ENCODE results near the gene MEG3.

MEG3 gene

DNA sequence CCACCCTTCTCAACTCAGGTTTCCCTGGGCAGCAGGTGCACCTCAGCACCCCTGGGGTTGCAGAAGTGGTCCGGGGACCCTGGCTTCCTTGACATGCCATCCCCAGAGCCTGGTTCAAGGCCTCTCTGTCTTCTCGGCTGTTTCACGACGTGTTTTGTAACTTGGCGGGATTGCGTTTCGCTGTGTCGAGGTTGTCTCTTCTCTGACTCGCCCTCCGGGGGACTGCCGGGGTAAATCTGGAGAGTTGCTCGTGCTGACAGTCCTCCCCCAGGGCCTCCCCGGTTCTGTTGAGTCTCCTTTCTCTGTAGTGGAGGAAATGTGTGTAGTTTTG lies 25.6 kb downstream of the MEG3 start:
- DNase-seq, result no peak

- DNase-seq, result no peak
Measured at GRCh38 chr14:100851946-100852620, 26.2 kb downstream of the MEG3 start.

DNA sequence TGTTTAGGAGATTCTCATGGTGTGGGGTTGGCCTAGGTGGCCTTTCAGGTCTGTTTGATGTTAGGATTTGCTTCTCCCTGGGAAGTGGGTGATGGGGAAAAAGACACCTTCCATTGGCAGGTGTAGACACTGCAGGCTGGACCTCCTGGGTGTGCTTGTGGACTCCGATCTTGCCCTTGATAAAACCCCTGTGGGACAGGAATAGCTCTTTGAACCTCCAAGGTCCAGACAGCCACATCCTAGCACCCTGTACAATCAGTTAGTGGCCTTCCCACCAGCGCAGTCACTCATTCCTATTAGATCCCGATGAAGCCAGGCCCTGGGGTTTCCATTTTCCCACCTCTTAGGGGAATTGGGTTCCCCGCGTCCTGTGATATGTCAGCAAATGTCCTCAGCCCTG lies 28.5 kb downstream of the MEG3 start:
- DNase-seq, result no peak

DNA sequence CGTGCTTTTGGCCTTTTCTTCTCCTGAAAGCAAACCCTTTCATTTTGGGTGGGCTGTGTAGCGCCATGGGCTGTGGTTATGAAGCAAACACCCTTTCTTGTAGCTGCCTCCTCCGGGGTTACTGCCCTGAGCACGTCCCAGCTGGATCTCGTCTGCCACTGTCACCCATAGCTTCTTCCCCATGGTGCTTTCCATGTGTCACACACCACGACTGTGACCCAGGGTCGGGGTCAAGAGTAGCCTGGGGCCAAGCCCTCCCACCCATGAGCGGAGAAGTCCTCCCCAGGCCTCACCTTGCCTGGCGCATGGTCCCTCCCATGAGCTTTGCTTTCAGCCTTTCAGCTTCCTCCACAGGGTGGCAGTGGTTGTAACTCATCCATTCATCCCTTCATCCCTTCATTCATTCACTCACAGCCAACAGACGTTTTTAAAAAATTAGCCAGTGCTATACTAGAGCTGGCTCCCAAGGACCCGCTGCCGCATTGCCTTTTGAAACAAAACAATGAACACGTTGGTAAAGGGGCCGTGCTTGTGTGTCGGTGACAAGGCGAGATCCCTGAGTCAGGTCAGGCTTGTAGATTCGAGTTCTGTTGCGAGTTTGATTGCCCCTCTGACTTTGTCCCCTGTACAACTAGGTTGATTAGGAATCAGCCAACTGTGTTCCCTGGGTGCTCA lies 29.5 kb downstream of the MEG3 start:
- DNase-seq, result no peak

GRCh38 chr14:100856056-100856950 lies 30.4 kb downstream of the MEG3 start:
- no peak for DNase-seq

- DNase-seq, result no peak
Measured at GRCh38 chr14:100857233-100857922, 31.5 kb downstream of the MEG3 start.

DNA sequence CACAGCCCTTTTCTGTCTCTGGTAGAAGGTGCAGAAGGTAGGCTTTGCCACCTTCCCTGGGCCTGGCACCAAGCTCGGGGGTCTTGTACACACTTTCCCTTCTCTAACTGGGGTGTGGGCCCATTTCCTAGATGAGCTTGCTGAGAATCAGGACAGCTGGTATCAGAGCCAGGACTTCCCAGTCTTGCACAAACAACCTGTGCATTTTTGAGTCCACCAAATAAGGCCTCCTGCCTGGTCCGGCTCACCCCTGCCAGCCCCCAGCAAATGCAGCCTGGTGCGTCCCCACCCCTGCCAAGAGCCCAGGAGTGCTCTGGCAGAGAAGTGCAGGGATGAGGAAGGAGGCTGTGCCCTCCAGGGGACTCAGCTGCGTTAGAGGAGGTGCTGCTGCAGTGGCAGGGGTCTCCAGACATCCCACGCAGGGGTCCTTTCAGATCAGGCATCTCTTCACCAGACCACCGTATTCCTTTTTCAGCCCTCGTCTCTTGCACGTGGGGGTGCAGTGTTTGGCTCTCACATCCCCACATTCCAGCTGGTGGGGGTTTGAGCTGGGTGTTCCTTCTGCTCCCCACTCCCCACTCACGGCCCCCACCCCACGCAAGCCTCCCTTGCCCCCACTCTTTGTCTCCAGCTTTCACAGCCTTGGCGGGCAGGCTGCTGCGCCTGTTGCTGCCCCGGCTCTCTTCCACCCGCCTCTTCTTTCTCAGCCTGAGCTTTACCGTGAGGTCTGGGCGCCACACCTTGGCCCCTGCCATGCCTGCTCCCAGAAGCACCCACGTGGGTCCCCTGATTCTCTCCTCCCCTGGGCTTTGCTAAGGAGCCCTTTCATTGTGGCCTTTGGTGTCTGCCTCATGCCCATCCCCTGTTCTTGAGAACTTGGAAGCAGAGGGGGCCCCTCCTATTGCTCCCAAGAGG lies 32.3 kb downstream of the MEG3 start:
- DNase-seq, result no peak

- no peak for DNase-seq
Measured at GRCh38 chr14:100858838-100859220, 32.9 kb downstream of the MEG3 start.

DNA sequence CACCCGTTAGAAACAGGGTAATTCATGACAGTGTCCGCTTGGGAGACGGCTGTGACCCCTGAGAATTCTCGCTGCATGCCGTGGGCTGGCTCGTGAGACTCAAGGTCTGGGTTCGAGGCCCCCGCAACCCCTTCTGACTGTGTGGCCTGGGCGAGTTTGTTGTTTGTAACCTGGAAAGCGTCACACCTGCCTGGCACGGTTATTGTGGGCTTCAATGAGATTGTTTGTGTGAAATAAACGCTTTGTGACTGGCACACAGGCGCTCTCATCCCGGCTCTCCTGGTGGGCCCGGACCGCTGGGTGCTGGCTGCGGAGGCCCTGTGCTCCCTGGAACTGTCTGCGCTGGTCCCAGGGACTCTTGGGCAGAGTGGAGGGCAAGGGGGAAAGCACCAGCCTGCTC lies 33.9 kb downstream of the MEG3 start:
- DNase-seq, result no peak

DNA sequence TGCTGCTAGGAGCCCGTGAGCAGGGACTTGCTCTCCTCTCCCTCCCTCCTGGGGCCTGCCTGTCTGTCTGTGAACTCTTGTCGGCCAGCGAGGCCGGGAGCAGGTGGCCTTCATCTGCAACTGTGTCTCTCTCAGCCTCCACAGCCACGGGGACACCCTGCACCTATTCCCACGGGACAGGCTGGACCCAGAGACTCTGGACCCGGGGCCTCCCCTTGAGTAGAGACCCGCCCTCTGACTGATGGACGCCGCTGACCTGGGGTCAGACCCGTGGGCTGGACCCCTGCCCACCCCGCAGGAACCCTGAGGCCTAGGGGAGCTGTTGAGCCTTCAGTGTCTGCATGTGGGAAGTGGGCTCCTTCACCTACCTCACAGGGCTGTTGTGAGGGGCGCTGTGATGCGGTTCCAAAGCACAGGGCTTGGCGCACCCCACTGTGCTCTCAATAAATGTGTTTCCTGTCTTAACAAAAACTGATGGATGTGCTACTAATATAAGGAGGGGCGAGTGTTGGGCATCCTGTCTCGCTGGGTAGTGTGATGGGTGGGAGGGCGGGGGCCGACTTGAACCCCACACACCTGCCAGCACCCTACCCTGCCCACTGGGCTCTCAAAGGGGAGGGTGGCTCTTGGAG lies 34.8 kb downstream of the MEG3 start:
- DNase-seq, result no peak

- DNase-seq, result no peak
Measured at GRCh38 chr14:100861188-100861936, 35.4 kb downstream of the MEG3 start.

DNA sequence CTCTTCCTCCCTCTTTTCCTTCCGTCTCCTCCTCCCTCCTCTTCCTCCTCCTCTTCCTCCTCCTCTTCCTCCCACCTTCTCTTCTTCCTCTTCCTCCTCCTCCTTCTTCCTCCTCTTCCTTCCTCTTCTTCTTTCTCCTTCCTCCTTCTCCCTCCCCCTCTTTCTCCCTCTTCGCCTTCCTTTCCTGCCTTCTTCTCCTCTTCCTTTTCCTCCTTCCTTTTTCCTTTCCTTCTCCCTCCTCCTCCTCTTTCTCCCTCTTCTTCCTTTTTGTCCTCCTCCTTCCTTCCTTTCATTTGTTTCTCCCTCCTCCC lies 36.0 kb downstream of the MEG3 start:
- no peak for DNase-seq

DNA sequence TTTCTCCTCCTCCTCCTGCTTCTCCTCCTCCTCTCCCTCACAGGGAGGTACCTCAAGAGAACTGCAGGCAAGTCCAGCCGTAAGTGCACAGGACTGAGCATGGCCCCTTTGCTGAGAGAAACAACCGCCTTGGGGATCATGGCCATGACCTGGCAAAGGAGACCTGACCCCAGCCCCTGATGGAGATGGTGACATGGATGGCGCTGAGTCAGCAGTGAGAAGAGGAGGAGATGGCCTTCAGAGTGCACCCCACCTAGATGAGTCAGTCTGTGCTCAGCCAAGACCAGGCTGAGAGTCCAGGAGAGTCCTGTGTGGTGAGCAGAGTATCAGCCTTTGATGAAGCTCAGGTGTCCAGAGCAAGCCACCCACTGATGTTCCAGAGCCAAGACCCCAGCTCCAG lies 36.4 kb downstream of the MEG3 start:
- DNase-seq, result no peak

GRCh38 chr14:100862793-100863192 lies 36.9 kb downstream of the MEG3 start:
- DNase-seq, result no peak

GRCh38 chr14:100864206-100864605 lies 38.3 kb downstream of the MEG3 start:
- no peak for DNase-seq

DNA sequence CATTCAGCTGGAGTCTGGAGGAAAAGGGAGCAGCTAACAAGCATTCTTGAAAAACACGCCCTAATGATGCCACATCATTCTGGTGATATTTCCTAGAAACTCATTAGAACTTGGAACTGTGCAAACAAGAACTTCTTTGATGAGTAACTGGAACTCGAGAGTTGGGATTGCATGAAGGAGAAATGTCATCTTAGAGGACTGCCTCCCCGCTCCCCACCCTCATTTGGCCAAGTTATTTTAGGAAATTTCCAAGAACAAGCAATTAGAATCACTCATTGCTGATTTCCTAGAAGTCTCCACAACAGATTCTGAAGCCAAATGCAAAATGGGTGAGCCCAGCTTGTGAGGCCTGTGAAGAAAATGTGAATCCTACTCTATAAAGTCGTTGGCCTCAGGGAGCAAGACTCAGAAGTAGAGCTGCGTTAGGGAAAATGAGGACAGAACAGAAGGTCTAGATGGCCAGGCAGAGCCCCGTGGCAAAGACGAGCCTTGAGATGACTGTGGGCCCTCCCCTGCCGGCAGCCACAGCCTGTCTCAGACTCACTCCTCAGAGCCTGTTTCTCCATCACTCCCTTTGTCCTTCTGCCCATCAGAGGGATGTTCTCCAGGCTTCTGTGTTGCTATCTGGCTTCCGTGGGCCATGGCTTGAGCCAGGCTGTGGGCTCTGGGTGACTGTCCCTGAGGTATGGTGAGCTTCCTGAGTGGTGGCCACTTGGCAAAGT lies 39.2 kb downstream of the MEG3 start:
- no peak for DNase-seq

GRCh38 chr14:100865682-100866591 lies 40.0 kb downstream of the MEG3 start:
- no peak for DNase-seq

DNA sequence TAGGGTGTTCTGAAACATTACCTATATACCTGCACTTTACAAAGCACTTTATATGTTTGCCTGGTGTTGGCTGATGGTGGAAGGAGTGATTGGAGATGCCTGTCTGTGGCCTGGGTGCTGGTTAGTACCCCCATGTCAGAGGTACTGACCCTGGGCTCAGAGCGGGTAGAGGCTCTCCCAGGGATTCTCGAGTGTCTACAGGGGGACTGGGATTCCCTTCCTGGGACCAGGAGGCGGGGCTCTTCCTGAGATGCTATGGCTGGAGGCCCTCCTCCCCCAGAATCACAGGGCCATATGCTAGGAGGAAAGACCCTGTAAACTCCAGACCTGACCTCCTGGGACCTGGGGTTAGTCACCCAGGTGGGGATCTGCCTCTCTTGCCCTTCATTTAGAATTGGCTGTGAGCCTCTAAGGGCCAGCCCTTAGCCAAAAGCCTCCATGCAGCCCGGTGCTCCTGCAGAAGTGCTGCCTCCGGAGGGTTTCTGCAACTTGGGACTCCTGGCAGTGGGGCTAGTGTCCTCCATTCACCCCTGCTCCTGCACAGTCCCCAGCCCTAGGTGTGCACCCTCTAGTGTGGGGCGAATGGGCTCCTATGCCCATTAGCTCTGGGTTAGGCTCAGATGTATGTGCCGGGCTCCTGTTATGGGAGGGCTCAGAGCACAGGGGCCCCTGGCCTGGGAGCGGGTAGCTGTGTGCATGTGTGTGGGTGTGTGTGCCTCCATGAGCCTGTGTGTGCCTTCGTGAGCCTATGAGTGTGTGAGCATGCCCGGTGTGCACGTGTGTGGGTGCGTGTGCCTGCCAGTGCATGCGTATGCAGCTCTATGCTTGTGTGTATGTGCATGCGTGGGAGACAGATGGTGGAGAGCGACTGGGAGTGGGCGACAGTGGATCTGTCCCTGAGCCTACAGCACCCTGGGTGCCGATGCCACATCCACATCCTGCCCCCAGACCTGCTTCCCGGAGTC lies 41.0 kb downstream of the MEG3 start:
- no peak for DNase-seq

Data from CD4-positive, alpha-beta T cell treated with Interleukin-4 for 1 hour (primary cell).